HFF-Myc (cell line): ENCODE measurements around the gene NOP14.
"Not testable (repeated sequence)": the region's sequence is repeated elsewhere in the genome, so short reads cannot be mapped to it uniquely, and the experiment has no call there.

Experiments used
- DNase-seq: peaks from one replicate; pipeline ENCODE4 v3.0.0-alpha.2; 2011; ENCODE audit warnings: low read depth; ENCODE audit errors: extremely low read depth
- H3K4me3 ChIP-seq: replicated peaks from 2 replicates; pipeline ENCODE4 v1.5.1; 2011; ENCODE audit warnings: low read depth, mild to moderate bottlenecking, control low read depth, low read length
- CTCF ChIP-seq: IDR thresholded peaks from 2 replicates; pipeline ENCODE4 v1.5.1; 2012; ENCODE audit warnings: mild to moderate bottlenecking, low read depth, low read length, control low read depth; ENCODE audit errors: missing control alignments

NOP14 gene

GRCh38 chr4:2962614-2963174 lies 512 bp downstream of the NOP14 start:
- peak overlapping the region; percentile 96 for H3K4me3 ChIP-seq
- TF ChIP-seq CTCF = no peak
- no peak for DNase-seq

GRCh38 chr4:2961811-2962441 lies 1.3 kb downstream of the NOP14 start:
- TF ChIP-seq CTCF = no peak
- peak overlapping the region; percentile 96 for H3K4me3 ChIP-seq
- DNase-seq = no peak

GRCh38 chr4:2961421-2961810 lies 1.8 kb downstream of the NOP14 start:
- peak overlapping the region; percentile 96 for H3K4me3 ChIP-seq
- DNase-seq = no peak
- TF ChIP-seq CTCF = no peak

DNA sequence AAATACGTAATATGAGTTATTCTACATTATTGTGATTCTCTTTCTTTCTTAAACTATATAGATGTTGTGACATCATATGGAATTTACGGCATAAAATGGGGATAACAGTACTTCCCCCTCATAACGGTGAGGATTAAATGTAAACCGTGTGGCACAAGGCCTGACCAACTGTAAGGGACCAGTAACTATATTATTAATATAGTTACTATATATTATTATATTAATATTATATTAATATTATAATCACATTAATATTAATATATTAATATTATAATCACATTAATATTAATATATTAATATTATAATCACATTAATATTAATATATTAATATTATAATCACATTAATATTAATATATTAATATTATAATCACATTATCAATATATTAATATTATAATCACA lies 2.8 kb downstream of the NOP14 start:
- H3K4me3 ChIP-seq, DNase-seq: not testable (repeated sequence)

DNA sequence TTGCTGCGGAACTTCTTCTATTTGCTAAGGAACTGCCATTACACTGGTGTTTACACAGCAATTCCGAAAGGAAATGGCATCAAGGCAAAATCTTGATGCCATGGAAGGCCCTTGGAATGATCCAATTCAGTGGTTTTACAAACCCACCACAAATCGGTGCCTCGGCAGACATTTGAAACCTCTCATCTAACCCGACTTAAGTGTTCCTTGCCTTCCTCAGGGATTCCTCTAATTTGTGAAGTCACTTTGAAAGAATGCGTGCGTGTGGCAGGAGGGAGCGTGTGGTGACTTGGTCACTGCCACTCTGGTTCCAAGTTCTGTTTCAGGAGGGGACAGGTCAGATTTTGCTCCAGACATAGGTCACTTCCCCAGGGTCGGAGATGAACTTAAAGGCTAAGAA lies 4.8 kb downstream of the NOP14 start:
- DNase-seq = no peak
- no peak for TF ChIP-seq CTCF
- H3K4me3 ChIP-seq = no peak overlapping the region

- DNase-seq, H3K4me3 ChIP-seq: not testable (repeated sequence)
- TF ChIP-seq CTCF = peak; percentile 17
These were observed 7.8 kb downstream of the NOP14 start for GRCh38 chr4:2955186-2956044.

DNA sequence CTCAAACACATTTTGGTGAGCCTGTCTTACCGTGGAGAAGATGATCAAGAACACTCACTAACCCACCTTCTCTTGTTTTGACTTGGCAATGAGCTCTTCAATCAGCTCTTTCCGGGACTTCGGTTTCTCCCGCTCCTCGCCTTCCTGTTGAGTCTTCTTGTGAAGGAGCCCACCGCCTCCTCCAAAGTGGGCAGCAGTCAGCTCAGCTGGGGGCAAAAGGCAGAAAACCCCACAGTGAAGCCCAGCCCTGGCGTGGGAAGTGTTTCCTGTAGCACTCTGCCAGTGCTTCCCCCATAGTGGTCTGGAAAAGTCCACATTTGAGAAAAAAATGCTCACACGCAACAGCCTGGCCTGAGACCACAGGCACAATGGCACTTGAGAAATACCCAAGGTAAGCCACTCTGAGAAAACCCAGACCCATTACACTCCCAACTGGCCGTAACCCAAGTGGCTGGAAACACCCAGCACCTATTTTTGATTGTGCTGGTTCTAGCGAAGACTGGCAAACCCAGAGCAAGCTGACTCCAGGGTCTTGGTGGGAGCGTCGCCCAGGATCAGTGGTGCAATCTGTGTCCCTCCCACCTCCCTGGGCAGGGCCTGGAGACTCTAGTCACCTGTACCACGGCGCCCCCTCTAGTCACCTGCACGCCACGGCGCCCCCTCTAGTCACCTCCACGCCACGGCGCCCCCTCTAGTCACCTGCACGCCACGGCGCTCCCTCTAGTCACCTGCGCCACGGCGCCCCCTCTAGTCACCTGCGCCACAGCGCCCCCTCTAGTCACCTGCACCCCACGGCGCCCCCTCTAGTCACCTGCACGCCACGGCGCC lies 8.6 kb downstream of the NOP14 start:
- no peak for DNase-seq
- H3K4me3 ChIP-seq = no peak overlapping the region
- TF ChIP-seq CTCF = peak; percentile 15
